GM18502 (cell line): Measurements from ENCODE around the gene MAJIN.
"Not testable (repeated sequence)": the region's sequence is repeated elsewhere in the genome, so short reads cannot be mapped to it uniquely, and the experiment has no call there.

Experiments
- ATAC-seq: cut with Tn5 transposase; IDR thresholded peaks from one replicate; pipeline ENCODE4 v1.9.1; 2021; ENCODE audit warnings: mild to moderate bottlenecking; ENCODE audit not compliant: unreplicated experiment, poor library complexity

MAJIN gene

GRCh38 chr11:64971421-64972233 lies at the start of gene MAJIN:
TSS of gene MAJIN (minus strand) at chr11:64972108. CDS start at chr11:64959405, 12,703 bp downstream.
- no peak for ATAC-seq

- no peak for ATAC-seq
These were observed 49.6 kb upstream of the MAJIN start for GRCh38 chr11:65021509-65021908.

GRCh38 chr11:65021003-65021402 lies 49.1 kb upstream of the MAJIN start:
- ATAC-seq = no peak

- ATAC-seq = no peak
These were observed 47.9 kb upstream of the MAJIN start for GRCh38 chr11:65019824-65020223.

- ATAC-seq = no peak
These were observed 46.0 kb upstream of the MAJIN start for GRCh38 chr11:65017937-65018336.

GRCh38 chr11:65016705-65017104 lies 44.8 kb upstream of the MAJIN start:
- no peak for ATAC-seq

GRCh38 chr11:65014726-65015227 lies 42.9 kb upstream of the MAJIN start:
- ATAC-seq = peak; percentile 4

GRCh38 chr11:65013888-65014725 lies 42.2 kb upstream of the MAJIN start, which contains the start of gene ARL2:
TSS of gene ARL2 (plus strand) at chr11:65014160. CDS start at chr11:65014208, 48 bp downstream.
- peak; percentile 77 for ATAC-seq

- ATAC-seq = peak; percentile 64
These were observed 41.4 kb upstream of the MAJIN start for GRCh38 chr11:65013130-65013887.

GRCh38 chr11:65008873-65009272 lies 37.0 kb upstream of the MAJIN start:
- ATAC-seq = no peak

- ATAC-seq = no peak
These were observed 36.1 kb upstream of the MAJIN start for GRCh38 chr11:65008016-65008415.

GRCh38 chr11:65003968-65004367 lies 32.1 kb upstream of the MAJIN start:
- not testable (repeated sequence) for ATAC-seq

- no peak for ATAC-seq
These were observed 31.4 kb upstream of the MAJIN start for GRCh38 chr11:65003282-65003681.

GRCh38 chr11:65002706-65003105 lies 30.8 kb upstream of the MAJIN start:
- no peak for ATAC-seq

- no peak for ATAC-seq
These were observed 27.6 kb upstream of the MAJIN start for GRCh38 chr11:64999478-64999877.

GRCh38 chr11:64998690-64999431 lies 27.0 kb upstream of the MAJIN start:
- no peak for ATAC-seq

- ATAC-seq = no peak
These were observed 26.2 kb upstream of the MAJIN start for GRCh38 chr11:64998141-64998540.

GRCh38 chr11:64996710-64997380 lies 24.9 kb upstream of the MAJIN start, which contains the start of gene BATF2:
TSS of gene BATF2 (minus strand) at chr11:64996971. CDS start at chr11:64996914, 57 bp downstream.
- no peak for ATAC-seq

GRCh38 chr11:64996327-64996709 lies 24.4 kb upstream of the MAJIN start:
- ATAC-seq = no peak
